HepG2 (cell line): ENCODE measurements around the gene RBM47. TPM values are rescaled to one million over a fixed set of nuclear protein-coding genes. Genes with fewer than 3 reads are reported as not detected.
A peak's percentile ranks its signal among the peaks of the same experiment; 100 is the strongest.

Experiments
- ETV6 ChIP-seq: sonication (generic); formaldehyde crosslinking; conservative IDR thresholded peaks from 2 replicates; pipeline ENCODE4 v1.4.0; 2020; ENCODE audit warnings: missing genetic modification reagents
- FOXA3 ChIP-seq: IDR thresholded peaks from 2 replicates; pipeline ENCODE4 v1.6.1; 2016; ENCODE audit warnings: missing genetic modification reagents, missing compliant biosample characterization
- HDAC1 ChIP-seq: sonication (generic); formaldehyde crosslinking; IDR thresholded peaks from 2 replicates; pipeline ENCODE4 v1.5.1; 2020; ENCODE audit warnings: mild to moderate bottlenecking, missing genetic modification reagents
- NCOA2 ChIP-seq: sonication (generic); formaldehyde crosslinking; IDR thresholded peaks from 2 replicates; pipeline ENCODE4 v1.8.0; 2022; ENCODE audit warnings: inconsistent platforms
- ZFY ChIP-seq: sonication (generic); formaldehyde crosslinking; IDR thresholded peaks from 2 replicates; pipeline ENCODE4 v1.4.0; 2020; ENCODE audit warnings: missing genetic modification reagents
- ZNF235 ChIP-seq: sonication (generic); formaldehyde crosslinking; IDR thresholded peaks from 2 replicates; pipeline ENCODE4 v1.8.1; 2023; ENCODE audit warnings: mild to moderate bottlenecking, missing genetic modification reagents, borderline replicate concordance
- ZNF570 ChIP-seq: sonication (generic); formaldehyde crosslinking; IDR thresholded peaks from 2 replicates; pipeline ENCODE4 v1.4.0; 2020; ENCODE audit warnings: mild to moderate bottlenecking, missing genetic modification reagents, borderline replicate concordance
- ZNF816 ChIP-seq: sonication (generic); formaldehyde crosslinking; IDR thresholded peaks from 2 replicates; pipeline ENCODE4 v1.8.0; 2022; ENCODE audit warnings: missing genetic modification reagents, mild to moderate bottlenecking, borderline replicate concordance
- ZNF83 ChIP-seq: sonication (generic); formaldehyde crosslinking; IDR thresholded peaks from 2 replicates; pipeline ENCODE4 v1.4.0; 2020; ENCODE audit warnings: missing genetic modification reagents, mild to moderate bottlenecking, borderline replicate concordance
- ZNF891 ChIP-seq: sonication (generic); formaldehyde crosslinking; IDR thresholded peaks from 2 replicates; pipeline ENCODE4 v1.5.0; 2020; ENCODE audit warnings: mild to moderate bottlenecking, missing genetic modification reagents
- polyA plus RNA-seq, 8 experiments: library from polyadenylated mRNA; depleted of rRNA in 3 of 8; stranded (reverse) in 7 of 8; unstranded in 1 of 8; fragments of >200 nt; fragmentation: Illumina TruSeq in 4 of 8; extraction: Trizol in 4 of 8; gene quantifications; 2 replicates each; pipeline versions ENCODE4 v1.2.1 to v1.2.3, GENCODE V29; 2011 to 2016; ENCODE audit warnings: low read depth in 4 of 8, missing spikeins in 1 of 8, mixed read lengths in 1 of 8; ENCODE audit not compliant: insufficient read depth in 1 of 8
- total RNA-seq, 5 experiments: library from RNA; depleted of rRNA; stranded (reverse); fragments of >200 nt; fragmentation: Illumina TruSeq; extraction: Trizol; gene quantifications; 2 replicates each; pipeline ENCODE4 v1.2.3, GENCODE V29; 2016; ENCODE audit warnings: low read depth in 1 of 5
- TF ChIP-seq, protein P1 (sequence below): sonication (generic); formaldehyde crosslinking; IDR thresholded peaks from 2 replicates; pipeline ENCODE4 v1.5.0; 2020; ENCODE audit warnings: mild to moderate bottlenecking, missing genetic modification reagents, borderline replicate concordance
- TF ChIP-seq, protein P2 (sequence below): sonication (generic); formaldehyde crosslinking; IDR thresholded peaks from 2 replicates; pipeline ENCODE4 v1.5.1; 2020; ENCODE audit warnings: mild to moderate bottlenecking, missing genetic modification reagents, borderline replicate concordance
- TF ChIP-seq, protein P3 (sequence below): sonication (generic); formaldehyde crosslinking; conservative IDR thresholded peaks from 2 replicates; pipeline ENCODE4 v1.4.0; 2020; ENCODE audit warnings: missing genetic modification reagents

The RBM47 gene
- total and polyA plus RNA-seq, 2 of the 13 experiments (the other 11 are each of a cell fraction or from before 2014, with no cell fraction given), result 1.2 to 2.5 TPM

DNA sequence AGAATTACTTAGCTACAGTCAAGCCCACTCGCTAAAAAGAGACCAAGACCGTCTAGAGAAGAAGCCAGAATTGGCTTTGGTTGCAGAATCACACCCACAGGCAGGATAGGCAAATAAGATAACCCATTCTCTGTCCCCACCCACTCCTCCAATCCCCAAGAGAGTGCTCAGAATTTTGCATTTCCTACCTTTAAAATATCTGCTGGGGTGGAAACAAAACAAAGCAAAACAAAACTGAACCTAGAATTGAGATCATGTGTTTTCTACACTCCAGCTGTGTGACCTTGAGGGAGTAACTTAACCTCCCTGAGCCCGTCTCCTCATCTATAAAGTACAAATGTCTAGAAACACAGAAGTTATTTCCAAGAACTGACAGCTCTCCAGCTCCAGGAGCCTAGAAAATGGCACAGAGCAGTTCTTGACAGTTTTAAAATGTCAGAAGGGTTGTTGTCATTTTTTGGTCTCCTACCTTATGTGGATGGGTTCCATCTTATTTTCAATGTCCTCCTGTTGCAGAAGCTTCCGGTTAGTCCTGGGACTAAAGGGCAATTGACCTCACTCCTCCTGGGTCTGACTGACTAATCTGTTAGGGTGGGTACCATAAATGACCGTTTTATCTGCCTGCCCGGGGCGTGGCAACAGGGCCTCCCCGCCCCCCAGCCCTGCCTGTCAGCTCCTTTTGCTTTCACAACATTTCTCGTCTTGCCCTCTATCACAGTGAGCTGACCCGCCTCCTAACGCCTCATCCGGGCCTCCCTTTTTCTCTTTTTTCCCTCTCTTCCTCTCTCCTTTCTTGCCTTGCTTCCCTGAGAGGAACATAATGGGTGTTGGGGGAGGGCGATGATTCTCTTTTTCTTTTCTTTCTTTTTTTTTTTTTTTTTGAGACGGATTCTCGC is 114.0 kb downstream of the RBM47 start (continued):
- TF ChIP-seq, protein P1, sequence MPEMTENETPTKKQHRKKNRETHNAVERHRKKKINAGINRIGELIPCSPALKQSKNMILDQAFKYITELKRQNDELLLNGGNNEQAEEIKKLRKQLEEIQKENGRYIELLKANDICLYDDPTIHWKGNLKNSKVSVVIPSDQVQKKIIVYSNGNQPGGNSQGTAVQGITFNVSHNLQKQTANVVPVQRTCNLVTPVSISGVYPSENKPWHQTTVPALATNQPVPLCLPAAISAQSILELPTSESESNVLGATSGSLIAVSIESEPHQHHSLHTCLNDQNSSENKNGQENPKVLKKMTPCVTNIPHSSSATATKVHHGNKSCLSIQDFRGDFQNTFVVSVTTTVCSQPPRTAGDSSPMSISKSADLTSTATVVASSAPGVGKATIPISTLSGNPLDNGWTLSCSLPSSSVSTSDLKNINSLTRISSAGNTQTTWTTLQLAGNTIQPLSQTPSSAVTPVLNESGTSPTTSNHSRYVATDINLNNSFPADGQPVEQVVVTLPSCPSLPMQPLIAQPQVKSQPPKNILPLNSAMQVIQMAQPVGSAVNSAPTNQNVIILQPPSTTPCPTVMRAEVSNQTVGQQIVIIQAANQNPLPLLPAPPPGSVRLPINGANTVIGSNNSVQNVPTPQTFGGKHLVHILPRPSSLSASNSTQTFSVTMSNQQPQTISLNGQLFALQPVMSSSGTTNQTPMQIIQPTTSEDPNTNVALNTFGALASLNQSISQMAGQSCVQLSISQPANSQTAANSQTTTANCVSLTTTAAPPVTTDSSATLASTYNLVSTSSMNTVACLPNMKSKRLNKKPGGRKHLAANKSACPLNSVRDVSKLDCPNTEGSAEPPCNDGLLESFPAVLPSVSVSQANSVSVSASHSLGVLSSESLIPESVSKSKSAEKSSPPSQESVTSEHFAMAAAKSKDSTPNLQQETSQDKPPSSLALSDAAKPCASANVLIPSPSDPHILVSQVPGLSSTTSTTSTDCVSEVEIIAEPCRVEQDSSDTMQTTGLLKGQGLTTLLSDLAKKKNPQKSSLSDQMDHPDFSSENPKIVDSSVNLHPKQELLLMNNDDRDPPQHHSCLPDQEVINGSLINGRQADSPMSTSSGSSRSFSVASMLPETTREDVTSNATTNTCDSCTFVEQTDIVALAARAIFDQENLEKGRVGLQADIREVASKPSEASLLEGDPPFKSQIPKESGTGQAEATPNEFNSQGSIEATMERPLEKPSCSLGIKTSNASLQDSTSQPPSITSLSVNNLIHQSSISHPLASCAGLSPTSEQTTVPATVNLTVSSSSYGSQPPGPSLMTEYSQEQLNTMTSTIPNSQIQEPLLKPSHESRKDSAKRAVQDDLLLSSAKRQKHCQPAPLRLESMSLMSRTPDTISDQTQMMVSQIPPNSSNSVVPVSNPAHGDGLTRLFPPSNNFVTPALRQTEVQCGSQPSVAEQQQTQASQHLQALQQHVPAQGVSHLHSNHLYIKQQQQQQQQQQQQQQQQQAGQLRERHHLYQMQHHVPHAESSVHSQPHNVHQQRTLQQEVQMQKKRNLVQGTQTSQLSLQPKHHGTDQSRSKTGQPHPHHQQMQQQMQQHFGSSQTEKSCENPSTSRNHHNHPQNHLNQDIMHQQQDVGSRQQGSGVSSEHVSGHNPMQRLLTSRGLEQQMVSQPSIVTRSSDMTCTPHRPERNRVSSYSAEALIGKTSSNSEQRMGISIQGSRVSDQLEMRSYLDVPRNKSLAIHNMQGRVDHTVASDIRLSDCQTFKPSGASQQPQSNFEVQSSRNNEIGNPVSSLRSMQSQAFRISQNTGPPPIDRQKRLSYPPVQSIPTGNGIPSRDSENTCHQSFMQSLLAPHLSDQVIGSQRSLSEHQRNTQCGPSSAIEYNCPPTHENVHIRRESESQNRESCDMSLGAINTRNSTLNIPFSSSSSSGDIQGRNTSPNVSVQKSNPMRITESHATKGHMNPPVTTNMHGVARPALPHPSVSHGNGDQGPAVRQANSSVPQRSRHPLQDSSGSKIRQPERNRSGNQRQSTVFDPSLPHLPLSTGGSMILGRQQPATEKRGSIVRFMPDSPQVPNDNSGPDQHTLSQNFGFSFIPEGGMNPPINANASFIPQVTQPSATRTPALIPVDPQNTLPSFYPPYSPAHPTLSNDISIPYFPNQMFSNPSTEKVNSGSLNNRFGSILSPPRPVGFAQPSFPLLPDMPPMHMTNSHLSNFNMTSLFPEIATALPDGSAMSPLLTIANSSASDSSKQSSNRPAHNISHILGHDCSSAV (CRISPR knock-in tag), result no peak
- TF ChIP-seq ZNF235, result no peak
- 0 out of 2 replicates have a peak, but pooled peaks have one; percentile 18 for TF ChIP-seq NCOA2 (CRISPR knock-in tag)
- TF ChIP-seq HDAC1 (CRISPR knock-in tag), result peak; percentile 56
- no peak for TF ChIP-seq ZNF816 (CRISPR knock-in tag)
- TF ChIP-seq, protein P2, sequence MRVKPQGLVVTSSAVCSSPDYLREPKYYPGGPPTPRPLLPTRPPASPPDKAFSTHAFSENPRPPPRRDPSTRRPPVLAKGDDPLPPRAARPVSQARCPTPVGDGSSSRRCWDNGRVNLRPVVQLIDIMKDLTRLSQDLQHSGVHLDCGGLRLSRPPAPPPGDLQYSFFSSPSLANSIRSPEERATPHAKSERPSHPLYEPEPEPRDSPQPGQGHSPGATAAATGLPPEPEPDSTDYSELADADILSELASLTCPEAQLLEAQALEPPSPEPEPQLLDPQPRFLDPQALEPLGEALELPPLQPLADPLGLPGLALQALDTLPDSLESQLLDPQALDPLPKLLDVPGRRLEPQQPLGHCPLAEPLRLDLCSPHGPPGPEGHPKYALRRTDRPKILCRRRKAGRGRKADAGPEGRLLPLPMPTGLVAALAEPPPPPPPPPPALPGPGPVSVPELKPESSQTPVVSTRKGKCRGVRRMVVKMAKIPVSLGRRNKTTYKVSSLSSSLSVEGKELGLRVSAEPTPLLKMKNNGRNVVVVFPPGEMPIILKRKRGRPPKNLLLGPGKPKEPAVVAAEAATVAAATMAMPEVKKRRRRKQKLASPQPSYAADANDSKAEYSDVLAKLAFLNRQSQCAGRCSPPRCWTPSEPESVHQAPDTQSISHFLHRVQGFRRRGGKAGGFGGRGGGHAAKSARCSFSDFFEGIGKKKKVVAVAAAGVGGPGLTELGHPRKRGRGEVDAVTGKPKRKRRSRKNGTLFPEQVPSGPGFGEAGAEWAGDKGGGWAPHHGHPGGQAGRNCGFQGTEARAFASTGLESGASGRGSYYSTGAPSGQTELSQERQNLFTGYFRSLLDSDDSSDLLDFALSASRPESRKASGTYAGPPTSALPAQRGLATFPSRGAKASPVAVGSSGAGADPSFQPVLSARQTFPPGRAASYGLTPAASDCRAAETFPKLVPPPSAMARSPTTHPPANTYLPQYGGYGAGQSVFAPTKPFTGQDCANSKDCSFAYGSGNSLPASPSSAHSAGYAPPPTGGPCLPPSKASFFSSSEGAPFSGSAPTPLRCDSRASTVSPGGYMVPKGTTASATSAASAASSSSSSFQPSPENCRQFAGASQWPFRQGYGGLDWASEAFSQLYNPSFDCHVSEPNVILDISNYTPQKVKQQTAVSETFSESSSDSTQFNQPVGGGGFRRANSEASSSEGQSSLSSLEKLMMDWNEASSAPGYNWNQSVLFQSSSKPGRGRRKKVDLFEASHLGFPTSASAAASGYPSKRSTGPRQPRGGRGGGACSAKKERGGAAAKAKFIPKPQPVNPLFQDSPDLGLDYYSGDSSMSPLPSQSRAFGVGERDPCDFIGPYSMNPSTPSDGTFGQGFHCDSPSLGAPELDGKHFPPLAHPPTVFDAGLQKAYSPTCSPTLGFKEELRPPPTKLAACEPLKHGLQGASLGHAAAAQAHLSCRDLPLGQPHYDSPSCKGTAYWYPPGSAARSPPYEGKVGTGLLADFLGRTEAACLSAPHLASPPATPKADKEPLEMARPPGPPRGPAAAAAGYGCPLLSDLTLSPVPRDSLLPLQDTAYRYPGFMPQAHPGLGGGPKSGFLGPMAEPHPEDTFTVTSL (CRISPR knock-in tag), result peak; percentile 57; the same call in 1 of the 2 replicates
- TF ChIP-seq FOXA3 (CRISPR knock-in tag), result 0 out of 2 replicates have a peak, but pooled peaks have one; percentile 26
- TF ChIP-seq ETV6 (CRISPR knock-in tag), result no peak
- no peak for TF ChIP-seq ZNF891 (CRISPR knock-in tag)
- TF ChIP-seq, protein P3, sequence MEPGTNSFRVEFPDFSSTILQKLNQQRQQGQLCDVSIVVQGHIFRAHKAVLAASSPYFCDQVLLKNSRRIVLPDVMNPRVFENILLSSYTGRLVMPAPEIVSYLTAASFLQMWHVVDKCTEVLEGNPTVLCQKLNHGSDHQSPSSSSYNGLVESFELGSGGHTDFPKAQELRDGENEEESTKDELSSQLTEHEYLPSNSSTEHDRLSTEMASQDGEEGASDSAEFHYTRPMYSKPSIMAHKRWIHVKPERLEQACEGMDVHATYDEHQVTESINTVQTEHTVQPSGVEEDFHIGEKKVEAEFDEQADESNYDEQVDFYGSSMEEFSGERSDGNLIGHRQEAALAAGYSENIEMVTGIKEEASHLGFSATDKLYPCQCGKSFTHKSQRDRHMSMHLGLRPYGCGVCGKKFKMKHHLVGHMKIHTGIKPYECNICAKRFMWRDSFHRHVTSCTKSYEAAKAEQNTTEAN (CRISPR knock-in tag), result 0 out of 2 replicates have a peak, but pooled peaks have one; percentile 18
- no peak for TF ChIP-seq ZFY
- TF ChIP-seq ZNF83 (CRISPR knock-in tag), result no peak
- TF ChIP-seq ZNF570 (CRISPR knock-in tag), result no peak
